ENCODE data around the gene RHOBTB3. TPM values are rescaled to one million over a fixed set of nuclear protein-coding genes. Genes with fewer than 3 reads are reported as not detected.

Gene RHOBTB3
- total and polyA plus RNA-seq, 5 donors = 32.7 to 115 (median 102) TPM

DNA sequence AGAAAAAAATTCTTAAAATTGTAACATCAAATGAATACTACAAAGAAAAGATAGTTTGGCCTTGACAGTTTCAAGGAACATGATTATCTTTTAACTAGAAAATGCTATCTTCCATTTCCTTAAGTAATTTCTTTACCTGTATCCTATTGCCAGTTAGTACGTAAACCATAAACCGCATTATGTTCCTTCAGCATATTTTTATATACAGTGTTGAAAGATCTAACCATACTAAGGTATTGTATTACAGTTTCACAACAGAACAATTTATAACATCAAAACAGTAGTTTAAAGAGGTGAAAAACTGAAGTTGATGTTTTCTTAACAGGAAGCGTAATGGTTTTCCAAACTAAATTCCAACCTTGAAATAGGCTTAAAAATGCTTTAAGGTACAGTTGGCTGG lies 46.3 kb downstream of the RHOBTB3 start:
- Histone ChIP-seq H3K27me3 (ENCODE audit: control insufficient read depth, insufficient read depth) (no peaks in the 10 kb centered on the region), H3K4me3 (ENCODE audit: low read length) (no peak overlapping the region), H3K4me1 (ENCODE audit: control insufficient read depth, insufficient read depth, low read length) (peaks cover 8% of the 10 kb centered on the region), H3K9me3 (ENCODE audit: control insufficient read depth, low read length) (no peaks in the 10 kb centered on the region), H3K27ac (ENCODE audit: low read length) (no peak overlapping the region)
- intact Hi-C loops (cut with DNase I) = no loop called here
- 96% methylated on average over 3 of the region's 3 CpGs for WGBS
- DNase-seq (no peak), ATAC-seq (no peak)

DNA sequence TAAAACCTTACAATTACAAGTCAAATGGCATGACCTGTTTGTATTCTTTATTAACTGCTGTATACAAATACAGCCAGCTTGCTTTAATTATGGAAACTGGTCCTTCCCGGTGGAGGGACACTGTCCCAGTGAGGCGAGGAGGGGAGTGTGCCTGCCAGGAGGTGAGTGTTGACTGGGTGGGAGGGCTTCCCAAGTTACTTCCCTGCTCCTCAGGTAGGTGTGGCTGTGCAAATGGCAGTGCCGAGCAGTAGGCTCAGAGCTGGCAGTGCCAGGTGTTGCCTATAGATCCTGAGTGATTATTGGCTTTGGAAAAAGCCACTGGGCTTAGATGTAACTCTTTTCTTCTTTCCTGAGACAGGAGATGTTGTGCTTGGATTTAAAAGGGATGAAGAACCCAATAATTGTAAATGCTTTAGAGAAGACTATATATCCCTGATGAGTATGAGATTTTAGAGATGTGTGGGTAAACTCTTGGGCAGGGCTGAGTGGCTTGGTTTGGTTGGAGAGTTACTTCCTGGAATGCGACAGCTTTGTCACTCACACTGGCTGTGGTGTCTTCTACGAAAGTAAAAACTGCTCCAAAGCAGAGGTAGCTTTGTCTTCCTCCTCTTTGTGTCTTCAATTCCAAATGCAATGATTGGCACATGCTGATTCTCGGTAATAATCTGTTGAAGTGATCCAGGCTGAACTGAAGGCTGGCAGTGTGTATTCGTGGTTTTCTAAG lies 47.7 kb downstream of the RHOBTB3 start:
- H3K4me3 ChIP-seq (ENCODE audit: low read length) = no peak overlapping the region
- WGBS = 67% methylated on average over 7 of the region's 7 CpGs
- no peaks in the 10 kb centered on the region for H3K9me3 ChIP-seq (ENCODE audit: control insufficient read depth, low read length)
- no peaks in the 10 kb centered on the region for H3K27me3 ChIP-seq (ENCODE audit: control insufficient read depth, insufficient read depth)
- DNase-seq (no peak), ATAC-seq (peak in 1 of 2 donors; percentile 39)
- H3K27ac ChIP-seq (ENCODE audit: low read length) = peak overlapping the region; percentile 9
- peaks cover 4% of the 10 kb centered on the region for H3K4me1 ChIP-seq (ENCODE audit: control insufficient read depth, insufficient read depth, low read length)
- intact Hi-C loops (cut with DNase I) = no loop called here

DNA sequence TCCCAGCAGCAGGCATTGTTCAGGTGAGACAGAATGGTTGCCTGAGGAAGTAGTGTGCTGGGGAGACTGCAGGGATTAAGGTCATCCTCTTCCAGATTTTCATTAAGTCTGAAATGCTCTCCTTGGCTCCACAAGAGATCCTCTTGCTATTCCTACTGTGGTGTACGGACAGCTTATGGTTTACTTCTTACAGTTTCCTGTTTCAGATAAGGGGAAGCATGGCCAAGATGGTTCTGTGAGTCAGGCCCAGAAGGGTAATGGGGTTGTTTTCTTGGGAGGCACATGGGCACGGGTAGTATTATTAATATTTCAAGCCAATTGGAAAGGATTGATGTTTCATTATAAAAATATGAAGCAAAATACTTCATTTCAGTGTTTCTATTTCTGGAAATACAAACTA lies 48.5 kb downstream of the RHOBTB3 start:
- Histone ChIP-seq H3K9me3 (ENCODE audit: control insufficient read depth, low read length) (no peaks in the 10 kb centered on the region), H3K27me3 (ENCODE audit: control insufficient read depth, insufficient read depth) (no peaks in the 10 kb centered on the region), H3K4me3 (ENCODE audit: low read length) (no peak overlapping the region), H3K4me1 (ENCODE audit: control insufficient read depth, insufficient read depth, low read length) (peaks cover 4% of the 10 kb centered on the region), H3K27ac (ENCODE audit: low read length) (peak overlapping the region; percentile 9)
- WGBS = 36% methylated on average over 2 of the region's 2 CpGs
- ATAC-seq = peak in 1 of 2 donors; percentile 24
- no peak for DNase-seq
- intact Hi-C loops (cut with DNase I) = loop anchor here (2.0 to 10.0 kb wide), 4 partner anchors 65 to 565 kb away; no protein-coding TSS in a partner anchor

DNA sequence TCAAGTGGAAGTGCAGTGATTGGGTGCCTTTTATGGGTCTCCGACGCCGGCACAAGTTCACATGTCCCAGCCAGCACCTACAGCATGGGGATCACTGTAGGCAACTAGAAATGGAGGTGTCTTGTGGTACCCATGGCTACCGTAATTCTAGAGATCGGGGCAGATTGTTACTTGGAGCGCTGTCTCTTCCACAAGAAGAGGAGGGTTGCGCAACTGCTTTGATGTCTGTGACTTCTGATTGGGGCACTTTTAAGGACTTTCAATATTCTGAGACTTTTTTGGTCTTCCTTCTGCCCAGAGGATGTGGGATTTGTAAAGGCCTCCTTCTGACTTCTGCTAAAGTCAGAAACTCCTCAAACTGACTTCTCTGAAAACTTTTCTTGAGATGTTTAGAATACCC lies 49.5 kb downstream of the RHOBTB3 start:
- Histone ChIP-seq H3K27me3 (ENCODE audit: control insufficient read depth, insufficient read depth) (no peaks in the 10 kb centered on the region), H3K9me3 (ENCODE audit: control insufficient read depth, low read length) (no peaks in the 10 kb centered on the region), H3K4me3 (ENCODE audit: low read length) (no peak overlapping the region), H3K4me1 (ENCODE audit: control insufficient read depth, insufficient read depth, low read length) (peaks cover 4% of the 10 kb centered on the region), H3K27ac (ENCODE audit: low read length) (peak overlapping the region; percentile 39)
- DNase-seq = peak in 1 of 3 donors; percentile 51
- peak; percentile 3 to 6 for ATAC-seq
- intact Hi-C loops (cut with DNase I) = loop anchor here (2.0 to 10.0 kb wide), 4 partner anchors 64 to 564 kb away; no protein-coding TSS in a partner anchor
- WGBS = 83% methylated on average over 7 of the region's 7 CpGs

DNA sequence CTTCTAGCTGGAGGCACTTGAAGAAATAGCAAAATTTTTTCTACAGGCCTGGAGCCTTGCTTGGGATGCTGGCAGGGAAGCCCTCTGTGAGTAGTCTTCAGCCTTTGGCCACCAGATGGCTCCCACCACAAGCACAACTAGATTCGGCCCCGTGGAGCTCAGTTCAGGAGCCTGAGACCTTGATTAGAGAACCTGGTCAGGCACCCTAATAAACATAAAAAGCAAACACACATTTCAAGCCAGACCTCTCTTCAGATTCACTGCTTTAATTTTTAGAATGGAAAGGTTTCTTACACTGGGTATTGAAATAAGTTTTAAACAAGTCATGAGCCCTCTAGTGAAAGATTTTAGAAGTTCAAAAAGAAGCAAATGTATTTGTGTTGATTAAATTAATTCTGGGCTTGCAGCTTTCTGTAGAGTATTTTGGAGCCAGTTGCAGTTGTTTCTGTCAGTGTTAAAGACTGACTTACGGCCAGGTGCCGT lies 50.0 kb downstream of the RHOBTB3 start:
- H3K27me3 ChIP-seq (ENCODE audit: control insufficient read depth, insufficient read depth) = no peaks in the 10 kb centered on the region
- 34% methylated on average over 4 of the region's 4 CpGs for WGBS
- intact Hi-C loops (cut with DNase I) = loop anchor here (2.0 to 10.0 kb wide), 4 partner anchors 64 to 564 kb away; no protein-coding TSS in a partner anchor
- H3K27ac ChIP-seq (ENCODE audit: low read length) = no peak overlapping the region
- H3K4me3 ChIP-seq (ENCODE audit: low read length) = no peak overlapping the region
- peaks cover 4% of the 10 kb centered on the region for H3K4me1 ChIP-seq (ENCODE audit: control insufficient read depth, insufficient read depth, low read length)
- H3K9me3 ChIP-seq (ENCODE audit: control insufficient read depth, low read length) = no peaks in the 10 kb centered on the region
- DNase-seq (peak; percentile 80 to 92 (median 87)), ATAC-seq (peak; percentile 93 to 94)

DNA sequence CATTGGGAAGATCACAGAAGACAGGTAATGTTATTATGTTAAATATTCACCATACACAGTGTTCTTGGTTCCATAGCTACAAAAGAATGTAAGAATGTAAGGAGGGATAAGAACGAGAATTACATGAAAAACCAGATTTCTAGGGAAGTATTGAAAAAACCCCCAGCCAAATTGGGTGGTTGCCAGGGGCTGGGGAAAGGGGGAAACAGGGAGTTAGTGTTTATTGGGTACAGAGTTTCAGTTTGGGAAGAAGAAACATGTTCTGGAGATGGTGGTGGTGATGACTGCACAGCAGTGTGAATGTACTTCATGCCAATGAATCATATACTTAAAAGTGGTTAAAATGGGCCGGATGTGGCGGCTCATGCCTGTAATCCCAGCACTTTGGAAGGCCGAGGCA lies 51.0 kb downstream of the RHOBTB3 start:
- intact Hi-C loops (cut with DNase I) = loop anchor here in 2 of 4 donors (5.0 to 10.0 kb wide), 2 partner anchors 65 to 563 kb away; no protein-coding TSS in a partner anchor
- no peaks in the 10 kb centered on the region for H3K27me3 ChIP-seq (ENCODE audit: control insufficient read depth, insufficient read depth)
- no peaks in the 10 kb centered on the region for H3K9me3 ChIP-seq (ENCODE audit: control insufficient read depth, low read length)
- no peak overlapping the region for H3K27ac ChIP-seq (ENCODE audit: low read length)
- DNase-seq (no peak), ATAC-seq (no peak)
- WGBS = 91% methylated on average over 4 of the region's 4 CpGs
- H3K4me3 ChIP-seq (ENCODE audit: low read length) = no peak overlapping the region
- H3K4me1 ChIP-seq (ENCODE audit: control insufficient read depth, insufficient read depth, low read length) = peaks cover 4% of the 10 kb centered on the region

DNA sequence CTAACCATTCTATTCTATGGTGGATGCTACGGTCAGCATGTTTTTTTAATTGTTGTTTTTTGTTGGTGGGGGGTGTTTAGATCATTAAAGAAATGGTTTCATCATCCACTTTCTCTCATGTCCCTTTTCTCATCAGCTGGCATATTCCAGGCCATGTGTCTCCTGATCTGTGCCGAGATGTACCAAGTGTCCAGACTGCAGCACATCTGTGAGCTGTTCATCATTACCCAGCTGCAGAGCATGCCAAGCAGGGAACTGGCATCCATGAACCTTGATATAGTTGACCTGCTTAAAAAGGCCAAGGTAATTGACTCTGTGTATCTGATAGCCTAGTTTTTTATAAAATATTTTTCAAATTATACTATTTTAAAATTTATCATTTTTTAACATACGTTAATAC lies 52.5 kb downstream of the RHOBTB3 start:
- no peak for ATAC-seq
- intact Hi-C loops (cut with DNase I) = loop anchor here in 2 of 4 donors (5.0 to 10.0 kb wide), 2 partner anchors 64 to 561 kb away; no protein-coding TSS in a partner anchor
- Histone ChIP-seq H3K4me1 (ENCODE audit: control insufficient read depth, insufficient read depth, low read length) (peaks cover 2% of the 10 kb centered on the region), H3K4me3 (ENCODE audit: low read length) (no peak overlapping the region), H3K9me3 (ENCODE audit: control insufficient read depth, low read length) (no peaks in the 10 kb centered on the region), H3K27me3 (ENCODE audit: control insufficient read depth, insufficient read depth) (no peaks in the 10 kb centered on the region), H3K27ac (ENCODE audit: low read length) (no peak overlapping the region)
- DNase-seq = no peak
- 83% methylated on average over 3 of the region's 3 CpGs for WGBS

DNA sequence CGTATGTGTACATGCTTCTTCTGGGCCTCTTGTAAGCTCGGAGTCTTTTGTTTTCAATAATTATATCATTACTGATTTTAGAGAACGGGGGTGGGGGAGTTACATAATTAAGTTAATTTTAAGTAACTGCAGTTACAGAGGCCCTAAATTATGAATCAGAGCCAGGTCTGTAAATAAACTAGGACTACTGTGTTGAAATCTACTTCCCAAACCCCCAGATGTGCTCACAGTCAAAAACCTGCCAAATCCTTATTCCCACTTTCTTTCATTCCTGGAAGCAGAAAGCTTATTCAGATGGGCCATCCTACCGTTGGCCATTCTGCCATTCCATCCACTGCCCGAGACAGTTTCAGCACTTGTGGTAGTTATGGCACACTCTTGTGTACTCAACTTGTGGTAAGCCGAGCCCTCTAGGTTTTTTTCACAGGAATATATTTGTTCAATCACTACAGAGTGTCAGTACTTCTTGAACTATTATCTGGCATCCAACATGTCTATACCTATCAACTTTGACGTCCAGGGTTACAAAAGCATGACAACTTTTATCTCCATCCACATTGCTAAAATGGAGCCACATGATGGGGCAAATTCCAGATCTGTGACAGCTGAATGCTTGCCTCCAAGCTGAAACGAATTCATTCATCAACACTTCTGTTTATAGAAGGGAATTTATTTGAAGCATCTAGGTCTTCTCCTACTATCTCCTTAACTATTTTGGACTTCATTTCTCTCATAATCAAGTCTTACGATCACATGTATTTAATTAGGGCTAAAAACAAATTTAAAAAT lies 53.6 kb downstream of the RHOBTB3 start:
- peak overlapping the region; percentile 43 for H3K27ac ChIP-seq (ENCODE audit: low read length)
- DNase-seq = no peak
- no peak overlapping the region for H3K4me3 ChIP-seq (ENCODE audit: low read length)
- H3K27me3 ChIP-seq (ENCODE audit: control insufficient read depth, insufficient read depth) = no peaks in the 10 kb centered on the region
- 75% methylated on average over 9 of the region's 9 CpGs for WGBS
- no peaks in the 10 kb centered on the region for H3K4me1 ChIP-seq (ENCODE audit: control insufficient read depth, insufficient read depth, low read length)
- ATAC-seq = peak; percentile 20 to 39
- no peaks in the 10 kb centered on the region for H3K9me3 ChIP-seq (ENCODE audit: control insufficient read depth, low read length)
- intact Hi-C loops (cut with DNase I) = loop anchor here in 2 of 4 donors (5.0 to 10.0 kb wide), 2 partner anchors 63 to 560 kb away; no protein-coding TSS in a partner anchor

DNA sequence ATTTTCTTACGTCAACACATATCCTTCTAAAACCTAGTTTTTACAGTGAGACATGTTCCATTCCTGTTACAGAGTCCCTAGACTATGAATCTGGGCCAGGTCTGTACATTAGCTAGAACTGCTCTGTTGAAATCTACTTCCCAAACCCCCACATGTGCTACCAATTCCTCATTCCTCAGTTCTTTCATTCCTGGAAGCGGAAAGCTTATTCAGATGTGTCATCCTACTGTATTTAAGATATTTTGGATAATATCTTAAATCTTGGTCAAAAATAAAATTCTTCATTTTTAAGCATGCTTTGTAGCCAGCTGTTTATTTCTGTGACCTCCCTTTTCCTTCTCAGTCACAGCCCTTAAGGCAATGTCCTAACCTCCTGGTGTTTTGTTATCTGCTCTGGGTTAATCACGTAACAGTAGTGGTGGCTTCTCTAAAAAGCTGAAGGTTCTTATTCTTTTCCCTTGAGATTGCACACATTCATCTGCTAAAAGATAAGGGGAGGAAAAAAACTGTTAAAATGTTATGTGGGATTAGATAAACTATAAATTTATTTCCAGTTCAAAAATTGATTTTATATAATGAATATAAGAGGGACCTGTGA lies 55.8 kb downstream of the RHOBTB3 start:
- intact Hi-C loops (cut with DNase I) = loop anchor here in 1 of 4 donors (10.0 kb wide), 1 partner anchor 558 kb away; no protein-coding TSS in a partner anchor
- Histone ChIP-seq H3K27me3 (ENCODE audit: control insufficient read depth, insufficient read depth) (no peaks in the 10 kb centered on the region), H3K4me1 (ENCODE audit: control insufficient read depth, insufficient read depth, low read length) (no peaks in the 10 kb centered on the region), H3K27ac (ENCODE audit: low read length) (no peak overlapping the region), H3K4me3 (ENCODE audit: low read length) (no peak overlapping the region), H3K9me3 (ENCODE audit: control insufficient read depth, low read length) (no peaks in the 10 kb centered on the region)
- DNase-seq (no peak), ATAC-seq (no peak)
- WGBS = 82% methylated on average over 3 of the region's 3 CpGs

DNA sequence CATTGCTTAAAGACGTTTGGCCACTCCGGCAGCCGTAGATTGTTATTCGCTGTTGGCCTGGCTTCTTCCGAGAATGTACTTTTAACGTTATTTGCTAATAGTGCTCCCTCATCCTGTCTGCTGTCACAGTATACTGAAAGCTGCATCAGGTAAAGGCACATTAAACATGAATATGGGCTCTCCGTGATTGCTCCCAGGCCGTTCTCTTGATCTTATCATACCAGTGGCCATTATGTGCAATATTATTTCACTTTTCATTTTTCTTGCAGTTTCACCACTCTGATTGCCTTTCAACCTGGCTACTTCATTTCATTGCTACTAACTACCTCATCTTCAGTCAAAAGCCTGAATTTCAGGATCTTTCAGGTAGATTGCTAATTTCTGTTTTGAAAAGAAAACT lies 57.4 kb downstream of the RHOBTB3 start:
- ATAC-seq = no peak
- 93% methylated on average over 8 of the region's 8 CpGs for WGBS
- DNase-seq = no peak
- intact Hi-C loops (cut with DNase I) = loop anchor here in 1 of 4 donors (10.0 kb wide), 1 partner anchor 556 kb away; no protein-coding TSS in a partner anchor
- H3K4me3 ChIP-seq (ENCODE audit: low read length) = no peak overlapping the region
- H3K9me3 ChIP-seq (ENCODE audit: control insufficient read depth, low read length) = no peaks in the 10 kb centered on the region
- no peak overlapping the region for H3K27ac ChIP-seq (ENCODE audit: low read length)
- H3K27me3 ChIP-seq (ENCODE audit: control insufficient read depth, insufficient read depth) = no peaks in the 10 kb centered on the region
- H3K4me1 ChIP-seq (ENCODE audit: control insufficient read depth, insufficient read depth, low read length) = no peaks in the 10 kb centered on the region
